Epithelial cell of prostate (primary cell): ENCODE data around the gene SLMAP.

Experiments used
- DNase-seq: peaks from one replicate; pipeline ENCODE4 v3.0.0-alpha.2; 2011; ENCODE audit warnings: low read depth, low spot score
- H3K27ac ChIP-seq: fragments of 450-650 bp; 2 replicates; pipeline ENCODE4 v1.5.1; 2017; ENCODE audit warnings: mild to moderate bottlenecking

Gene SLMAP

GRCh38 chr3:57755741-57756527, at the start of gene SLMAP:
Gene SLMAP, plus strand, starts transcription at chr3:57756309. Its CDS starts 1,343 bp downstream, at chr3:57757652.
- H3K27ac ChIP-seq: peak within 1 kb of the TSS; percentile 98

GRCh38 chr3:57706462-57706861, 49.6 kb upstream of the SLMAP start:
- peak overlapping the region; percentile 83 for H3K27ac ChIP-seq
- peak; percentile 98 for DNase-seq

More at GRCh38 chr3:57755741-57756527, at the start of gene SLMAP:
- peak; percentile 86 for DNase-seq

- peak overlapping the region; percentile 82 for H3K27ac ChIP-seq
- DNase-seq: no peak
Observed at GRCh38 chr3:57709031-57709430, 47.1 kb upstream of the SLMAP start.

- H3K27ac ChIP-seq: peak overlapping the region; percentile 82
- no peak for DNase-seq
Observed at GRCh38 chr3:57709559-57709958, 46.5 kb upstream of the SLMAP start.

GRCh38 chr3:57715686-57716085, 40.4 kb upstream of the SLMAP start:
- no peak overlapping the region for H3K27ac ChIP-seq
- no peak for DNase-seq

- DNase-seq: no peak
- H3K27ac ChIP-seq: no peak overlapping the region
Observed at GRCh38 chr3:57717205-57717868, 38.8 kb upstream of the SLMAP start.

GRCh38 chr3:57718118-57718517, 38.0 kb upstream of the SLMAP start:
- DNase-seq: no peak
- no peak overlapping the region for H3K27ac ChIP-seq

- DNase-seq: no peak
- peak overlapping the region; percentile 56 for H3K27ac ChIP-seq
Observed at GRCh38 chr3:57726397-57726796, 29.7 kb upstream of the SLMAP start.

- peak overlapping the region; percentile 56 for H3K27ac ChIP-seq
- no peak for DNase-seq
Observed at GRCh38 chr3:57727106-57727505, 29.0 kb upstream of the SLMAP start.

- no peak for DNase-seq
- no peak overlapping the region for H3K27ac ChIP-seq
Observed at GRCh38 chr3:57729334-57730045, 26.6 kb upstream of the SLMAP start.

GRCh38 chr3:57730682-57731081, 25.4 kb upstream of the SLMAP start:
- no peak for DNase-seq

GRCh38 chr3:57731311-57731710, 24.8 kb upstream of the SLMAP start:
- DNase-seq: no peak

More at GRCh38 chr3:57730682-57731081, 25.4 kb upstream of the SLMAP start:
- H3K27ac ChIP-seq: no peak overlapping the region

GRCh38 chr3:57733790-57734189, 22.3 kb upstream of the SLMAP start:
- H3K27ac ChIP-seq: peak overlapping the region; percentile 68
- no peak for DNase-seq

More at GRCh38 chr3:57731311-57731710, 24.8 kb upstream of the SLMAP start:
- H3K27ac ChIP-seq: no peak overlapping the region

- peak overlapping the region; percentile 68 for H3K27ac ChIP-seq
- no peak for DNase-seq
Observed at GRCh38 chr3:57735405-57735804, 20.7 kb upstream of the SLMAP start.

GRCh38 chr3:57737840-57738239, 18.3 kb upstream of the SLMAP start:
- no peak for DNase-seq
- no peak overlapping the region for H3K27ac ChIP-seq

- DNase-seq: no peak
- H3K27ac ChIP-seq: no peak overlapping the region
Observed at GRCh38 chr3:57738391-57738790, 17.7 kb upstream of the SLMAP start.

GRCh38 chr3:57740027-57740426, 16.1 kb upstream of the SLMAP start:
- no peak overlapping the region for H3K27ac ChIP-seq
- DNase-seq: no peak

- DNase-seq: no peak
- no peak overlapping the region for H3K27ac ChIP-seq
Observed at GRCh38 chr3:57743496-57743895, 12.6 kb upstream of the SLMAP start.

- no peak overlapping the region for H3K27ac ChIP-seq
- DNase-seq: no peak
Observed at GRCh38 chr3:57745101-57745500, 11.0 kb upstream of the SLMAP start.

GRCh38 chr3:57746156-57747010, 9.7 kb upstream of the SLMAP start:
- no peak for DNase-seq

More at GRCh38 chr3:57746156-57747010, 9.7 kb upstream of the SLMAP start:
- no peak overlapping the region for H3K27ac ChIP-seq
